A549 (cell line): Measurements from ENCODE around the gene TAF10.

Experiments used
- CEBPB ChIP-seq, 2 experiments: fragments of >200 bp in 1 of 2; sonication (Bioruptor Twin) in 1 of 2; formaldehyde crosslinking in 1 of 2; IDR thresholded peaks; 2 replicates each; pipeline ENCODE4 v1.6.1; 2012 to 2016
- CHD2 ChIP-seq: fragments of 150-350 bp; IDR thresholded peaks from 2 replicates; pipeline ENCODE4 v1.6.1; 2014; ENCODE audit warnings: low read length; ENCODE audit not compliant: partially characterized antibody
- CTCF ChIP-seq: fragments of >200 bp; sonication (Bioruptor Twin); formaldehyde crosslinking; IDR thresholded peaks from 3 replicates; pipeline ENCODE4 v1.5.1; 2016
- POLR2A ChIP-seq: IDR thresholded peaks from 2 replicates; pipeline ENCODE4 v1.6.1; 2012; ENCODE audit warnings: mild to moderate bottlenecking, low read length
- RAD21 ChIP-seq, 2 experiments: fragments of >200 bp in 1 of 2; sonication (Bioruptor Twin) in 1 of 2; formaldehyde crosslinking in 1 of 2; IDR thresholded peaks in 1 of 2; conservative IDR thresholded peaks in 1 of 2; 2 replicates in 1 of 2; 3 replicates in 1 of 2; pipeline ENCODE4 v1.6.1; 2012 to 2018; ENCODE audit warnings: inconsistent platforms in 1 of 2

GRCh38 chr11:6583584-6583983, 28.4 kb downstream of the TAF10 start:
- TF ChIP-seq POLR2A, result no peak
- no peak for TF ChIP-seq CHD2
- no peak for TF ChIP-seq CTCF
- TF ChIP-seq RAD21 (conservative IDR thresholded peaks at IDR 0.05 in 1 of 2, IDR thresholded peaks at IDR 0.05 in 1 of 2), result no peak
- TF ChIP-seq CEBPB (IDR thresholded peaks at IDR 0.05), result no peak
